Femur (tissue), 1 donor: ENCODE data around the gene B4GALT1.
"Not testable (repeated sequence)": the region's sequence is repeated elsewhere in the genome, so short reads cannot be mapped to it uniquely, and the experiment has no call there.

Experiments used
- DNase-seq: peaks from one replicate; pipeline ENCODE4 v3.0.0-alpha.2; 2017

The B4GALT1 gene

DNA sequence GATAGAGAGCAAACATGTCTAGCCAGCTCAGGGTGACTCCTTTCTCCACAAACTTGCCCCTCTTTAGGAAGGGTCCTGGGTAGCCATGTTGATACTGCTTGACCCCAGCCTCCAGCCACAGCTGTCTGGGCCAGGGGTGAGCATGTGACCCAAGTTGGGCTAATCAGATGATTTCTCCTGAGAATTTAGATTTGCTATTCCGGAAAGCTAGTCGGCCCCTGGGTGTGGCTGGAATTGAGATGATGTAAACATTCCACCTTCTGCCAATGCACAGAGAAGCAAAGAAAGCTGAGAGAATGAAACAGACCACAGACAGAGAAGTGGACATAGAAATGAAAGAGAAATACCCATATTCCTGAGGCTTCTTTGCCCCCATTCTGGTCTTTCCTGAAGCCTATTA, 17.8 kb upstream of the B4GALT1 start:
- peak; percentile 59 for DNase-seq

GRCh38 chr9:33182519-33182918, 15.4 kb upstream of the B4GALT1 start:
- no peak for DNase-seq

DNA sequence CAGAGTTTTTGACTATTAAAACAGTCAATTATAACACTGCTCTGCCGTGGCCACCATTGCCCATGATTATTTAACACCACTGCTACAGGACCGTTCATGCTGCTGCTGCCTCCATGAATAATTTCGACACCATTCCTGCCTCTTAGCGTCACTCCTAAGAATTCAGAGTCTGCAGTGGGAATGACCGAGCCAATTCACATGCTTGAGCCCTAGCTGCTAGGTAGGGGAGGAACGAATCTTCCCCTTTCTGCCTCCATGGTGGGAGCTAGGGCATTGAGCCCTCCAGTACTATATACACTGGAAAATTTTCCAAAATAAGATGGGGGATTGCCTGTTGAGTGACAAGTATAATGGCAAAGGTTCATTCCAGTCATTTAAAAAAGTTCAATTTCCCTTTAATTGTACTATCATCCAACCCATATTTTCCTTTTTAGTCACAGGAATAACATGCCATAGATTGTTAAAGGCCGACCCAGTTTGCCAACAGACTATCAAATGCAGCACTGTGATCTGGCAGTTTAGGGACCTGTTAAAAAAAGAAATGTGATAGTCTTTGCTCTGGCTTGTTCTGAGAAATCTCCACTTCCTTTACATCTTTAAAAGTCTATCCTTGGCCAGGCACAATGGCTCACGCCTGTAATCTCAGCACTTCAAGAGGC, 13.5 kb upstream of the B4GALT1 start:
- no peak for DNase-seq

DNA sequence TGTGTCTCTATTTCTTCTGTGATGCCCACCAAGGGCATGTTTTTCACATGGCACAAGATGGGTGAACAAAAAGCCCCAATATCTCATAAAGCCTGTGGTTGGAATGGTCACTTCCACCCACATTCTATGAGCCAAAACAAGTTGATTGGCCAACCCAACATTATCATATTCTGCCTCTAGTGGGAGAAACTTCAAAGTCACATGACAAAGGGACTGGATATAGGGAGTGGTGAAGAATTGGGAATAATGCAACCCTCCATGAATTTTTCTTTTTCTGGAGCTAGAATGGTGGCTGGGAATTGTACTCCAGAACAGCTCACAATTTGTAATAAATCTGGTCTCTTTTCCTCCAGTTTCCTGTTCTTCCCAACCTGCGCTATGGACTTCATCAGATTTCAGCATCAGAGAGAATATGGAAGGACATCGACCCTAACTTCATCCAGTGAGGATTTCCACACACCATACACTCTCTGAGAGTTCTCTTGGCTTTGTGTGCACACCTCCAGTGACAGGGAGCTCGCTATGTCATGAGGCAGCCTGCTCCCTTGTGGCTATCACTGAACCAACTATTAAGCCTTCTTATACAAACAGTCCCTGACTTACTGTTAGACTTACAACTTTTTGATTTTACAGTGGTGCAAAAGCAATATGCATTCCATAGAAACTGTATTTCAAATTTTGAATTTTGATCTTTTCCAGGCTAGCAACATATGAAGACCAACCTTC, 12.0 kb upstream of the B4GALT1 start:
- DNase-seq: no peak

- no peak for DNase-seq
Measured at GRCh38 chr9:33177639-33178038, 10.5 kb upstream of the B4GALT1 start.

DNA sequence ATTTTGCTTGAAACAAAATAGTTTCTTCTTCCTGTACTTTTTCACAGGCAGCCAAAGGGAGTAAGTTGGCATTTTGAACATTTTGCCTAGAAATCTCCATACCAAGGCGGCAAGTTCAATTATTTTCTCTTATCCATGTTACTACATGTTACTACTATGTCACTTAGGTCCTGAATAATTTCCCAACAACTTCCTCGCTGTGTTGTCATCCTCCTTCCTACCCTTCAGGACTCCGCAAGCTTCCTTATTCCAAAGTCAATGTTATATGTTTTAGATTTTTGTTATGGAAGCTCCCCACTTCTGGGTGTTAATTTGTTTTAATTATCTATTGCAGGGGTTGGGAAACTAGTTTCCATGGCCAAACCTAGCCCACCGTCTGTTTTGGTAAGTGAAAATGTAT, 9.9 kb upstream of the B4GALT1 start:
- DNase-seq: no peak

DNA sequence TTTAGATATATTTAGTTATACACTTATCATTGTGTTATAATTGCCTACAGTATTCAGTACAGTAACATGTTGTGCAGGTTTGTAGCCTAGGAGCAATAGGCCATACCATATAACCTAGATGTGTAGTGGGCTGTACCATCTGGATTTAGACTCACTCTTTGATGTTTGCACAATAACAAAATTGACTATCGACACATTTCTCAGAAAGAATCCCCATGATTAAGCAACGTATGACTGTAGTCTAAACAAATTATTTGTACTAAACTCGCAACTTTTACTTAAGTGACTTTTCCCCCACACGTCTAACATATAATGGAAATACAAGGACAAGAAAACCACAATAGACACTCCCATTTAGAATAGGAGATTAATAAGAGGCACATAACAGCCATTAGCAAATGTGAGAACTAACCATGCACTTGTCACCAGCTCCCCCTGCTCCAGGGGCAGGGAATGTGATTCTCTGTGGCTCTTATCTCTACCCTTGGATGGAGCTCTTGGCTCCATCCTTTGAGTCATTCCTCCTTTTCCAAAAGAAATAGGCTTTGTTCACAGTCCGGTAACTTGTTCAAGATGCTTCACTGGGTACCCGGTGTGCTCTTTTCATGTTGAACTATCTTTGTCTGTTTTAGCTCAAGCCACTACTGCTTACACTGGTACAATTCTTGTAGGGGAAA, 8.7 kb upstream of the B4GALT1 start:
- DNase-seq: no peak

DNA sequence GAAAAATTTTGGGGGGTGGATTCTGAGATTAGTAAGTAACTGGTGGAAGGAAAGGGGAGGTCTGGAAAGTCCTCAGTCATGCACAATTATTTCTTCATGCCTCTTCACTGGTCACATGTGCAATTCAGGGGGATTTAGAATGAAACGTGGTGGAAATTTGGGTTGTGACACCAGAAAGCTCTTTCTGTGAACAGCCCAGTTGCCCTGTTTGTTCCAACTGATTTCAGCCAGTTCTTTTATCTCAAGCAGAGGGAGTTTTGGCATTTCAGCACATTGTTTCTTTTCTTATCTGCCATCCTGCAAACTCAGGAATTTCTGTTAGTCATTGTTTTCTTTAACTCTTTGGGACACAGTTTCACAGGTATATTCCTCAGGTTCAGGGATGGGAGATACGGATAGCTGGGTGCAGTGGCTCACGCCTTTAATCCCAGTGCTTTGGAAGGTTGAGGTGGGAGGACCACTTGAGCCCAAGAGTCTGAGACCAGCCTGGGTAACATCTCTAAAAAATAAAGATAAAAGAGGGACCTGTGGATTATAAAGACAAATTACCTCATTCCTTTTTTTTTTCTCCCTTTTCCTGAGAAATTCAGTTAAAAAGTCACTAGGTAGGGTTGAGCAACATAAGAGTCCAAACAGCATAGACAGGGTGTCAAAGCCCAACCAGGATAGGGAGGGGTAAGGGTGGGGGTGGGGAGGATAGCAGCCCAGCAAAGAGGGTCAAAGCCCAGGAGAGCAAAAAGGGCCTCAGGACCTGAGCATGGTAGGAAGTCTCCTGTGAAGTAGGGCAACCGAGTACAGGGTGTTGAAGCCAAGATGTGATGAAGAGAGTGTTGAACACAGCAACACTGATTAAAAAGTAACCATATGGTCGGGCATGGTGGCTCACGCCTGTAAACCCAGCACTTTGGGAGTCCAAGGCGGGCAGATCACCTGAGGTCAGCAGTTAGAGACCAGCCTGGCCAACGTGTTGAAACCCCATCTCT, 5.4 kb upstream of the B4GALT1 start:
- DNase-seq: no peak

DNA sequence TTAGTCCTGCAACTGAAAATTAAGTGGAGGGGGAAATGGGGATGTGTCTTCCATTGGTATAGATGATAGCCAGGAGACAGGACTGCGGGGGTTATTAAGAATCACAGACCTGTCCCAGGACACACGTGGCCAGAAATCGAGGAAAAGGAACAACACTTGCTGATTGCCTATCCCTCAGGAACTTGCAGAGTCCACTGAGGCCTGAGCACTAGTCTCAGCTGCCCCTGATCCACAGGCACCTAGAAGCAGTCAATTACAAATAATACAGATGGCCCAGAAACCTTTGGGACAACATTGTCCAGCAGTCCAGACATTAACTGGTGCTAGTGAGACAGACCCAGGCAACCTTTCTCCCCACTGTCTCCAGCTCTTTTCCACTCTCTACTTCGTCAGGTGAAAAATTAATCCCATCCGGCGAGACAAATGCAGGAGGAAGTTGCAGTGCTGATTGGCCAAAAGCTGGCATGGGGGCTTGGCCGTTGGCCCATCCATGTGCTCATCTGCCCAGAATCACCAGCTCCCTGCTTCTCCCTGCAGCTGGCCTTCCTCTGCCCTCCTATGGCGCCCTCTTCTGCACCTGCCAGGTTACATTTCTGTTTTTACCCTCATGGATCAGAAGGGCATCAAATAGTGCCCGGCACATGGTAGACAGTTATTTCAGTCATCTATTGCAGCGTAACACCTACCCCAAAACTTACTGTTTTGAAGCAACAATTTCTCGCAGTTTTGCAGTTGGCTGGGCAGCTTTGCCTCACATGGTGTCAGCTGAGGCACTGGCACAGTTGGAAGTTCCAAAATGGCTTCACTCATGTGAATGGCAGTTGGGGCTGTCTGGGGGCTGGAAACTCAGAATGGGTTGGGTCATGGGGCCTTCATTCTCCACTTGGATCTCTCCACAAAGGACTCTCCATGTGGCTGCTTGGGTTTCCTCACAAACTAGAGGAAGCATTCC, 3.6 kb upstream of the B4GALT1 start:
- peak; percentile 64 for DNase-seq

- DNase-seq: no peak
Measured at GRCh38 chr9:33168941-33169544, 1.9 kb upstream of the B4GALT1 start.

DNA sequence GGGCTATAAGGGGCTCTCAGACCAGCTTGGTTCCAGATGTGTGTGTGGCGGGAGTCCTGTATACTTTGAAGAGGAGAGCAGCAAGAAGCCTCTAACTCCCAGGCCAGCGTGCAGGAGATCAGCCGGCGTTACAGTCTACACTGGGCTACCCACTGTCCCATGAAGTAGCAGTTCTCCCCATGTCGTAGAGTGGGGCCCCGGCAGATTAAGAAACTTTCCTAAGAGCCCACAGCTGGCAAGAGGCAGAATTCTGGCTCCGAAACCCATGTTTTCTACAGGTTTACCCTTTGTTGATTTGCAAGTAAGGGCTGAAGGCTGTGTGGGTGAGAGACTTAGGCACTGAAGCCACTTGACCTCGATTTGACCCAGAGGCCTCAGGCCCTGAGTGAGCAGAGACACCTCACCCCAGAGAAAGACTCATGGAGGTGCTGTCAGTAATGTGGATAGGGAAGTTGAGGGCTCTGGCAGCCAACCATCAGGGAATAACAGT, 881 bp upstream of the B4GALT1 start:
- DNase-seq: no peak

GRCh38 chr9:33166231-33167083, 679 bp downstream of the B4GALT1 start:
- no peak for DNase-seq

GRCh38 chr9:33165263-33166151, 1.6 kb downstream of the B4GALT1 start:
- DNase-seq: no peak

DNA sequence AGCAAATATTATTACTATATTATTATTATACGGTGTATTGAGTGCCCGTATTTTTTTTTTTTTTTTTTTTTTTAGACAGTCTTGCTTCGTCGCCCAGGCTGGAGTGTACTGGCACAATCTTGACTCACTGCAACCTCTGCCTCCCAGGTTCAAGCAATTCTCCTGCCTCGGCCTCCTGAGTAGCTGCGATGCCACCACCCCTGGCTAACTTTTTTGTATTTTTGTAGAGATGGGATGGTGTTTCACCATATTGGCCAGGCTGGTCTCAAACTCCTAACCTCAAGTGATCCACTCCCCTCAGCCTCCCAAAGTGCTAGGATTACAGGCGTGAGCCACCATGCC, 2.2 kb downstream of the B4GALT1 start:
- not testable (repeated sequence) for DNase-seq

DNA sequence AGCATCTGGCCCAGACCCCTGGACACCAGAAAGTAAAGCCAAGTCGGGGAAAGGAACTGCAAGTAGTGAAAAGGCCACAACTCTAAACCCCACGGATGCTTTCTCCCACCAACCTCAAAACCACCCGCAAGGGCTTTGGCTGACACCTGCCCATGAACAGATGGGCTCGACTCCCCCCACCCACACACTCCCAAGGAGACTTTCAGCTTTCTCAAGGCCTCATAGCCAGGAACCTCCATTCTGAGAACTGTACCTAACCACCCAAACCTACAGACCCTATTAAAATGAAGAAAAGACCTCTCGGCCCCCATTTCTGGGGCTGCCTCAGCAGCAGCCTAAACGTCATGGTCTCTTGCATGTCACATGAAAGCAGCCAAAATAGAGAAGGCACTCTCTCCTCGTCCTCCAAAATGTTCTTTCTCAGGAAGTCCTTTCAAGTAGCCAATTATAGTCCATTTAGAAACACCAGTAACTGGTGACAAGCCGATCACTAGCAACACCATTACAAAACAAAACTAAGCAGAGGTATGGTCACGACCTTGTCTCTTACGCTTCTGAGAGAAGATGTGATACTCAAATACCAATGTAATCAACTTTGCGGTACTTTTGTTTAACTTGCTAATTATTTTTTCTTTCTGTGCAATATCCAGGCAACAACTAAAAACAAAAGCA, 2.9 kb downstream of the B4GALT1 start:
- DNase-seq: no peak

GRCh38 chr9:33163433-33164137, 3.6 kb downstream of the B4GALT1 start:
- DNase-seq: no peak

DNA sequence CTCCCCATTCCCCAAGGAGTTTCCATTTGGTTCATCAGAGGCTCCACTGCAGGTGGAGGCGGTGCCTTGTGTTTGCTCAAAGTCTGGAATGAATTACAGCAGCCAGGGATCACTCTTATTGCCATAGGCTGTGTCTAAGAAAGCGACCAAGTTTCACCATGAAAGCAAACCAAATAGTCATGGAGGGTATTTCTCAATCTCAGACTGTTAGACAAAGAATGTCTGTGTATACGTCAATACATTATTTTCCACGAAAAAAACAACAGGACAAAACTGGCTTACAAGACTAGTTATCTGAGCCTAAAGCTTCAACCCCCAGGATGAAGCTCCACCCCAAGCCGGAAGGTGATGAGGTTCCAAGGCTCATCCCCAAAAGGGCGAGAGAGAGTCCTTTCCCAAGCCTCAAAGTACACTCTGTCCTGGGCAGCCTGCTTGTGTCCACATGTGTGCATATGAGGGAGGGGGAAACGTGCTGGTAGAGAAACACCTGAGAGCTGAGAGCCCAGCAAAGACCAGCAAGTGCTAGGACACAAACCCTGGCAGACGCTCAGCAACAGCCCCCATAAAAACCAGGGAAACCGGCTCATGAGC, 4.3 kb downstream of the B4GALT1 start:
- DNase-seq: no peak
